ENCODE data around the gene CCNF. TPM values are rescaled to one million over a fixed set of nuclear protein-coding genes. Genes with fewer than 3 reads are reported as not detected.
A peak's percentile ranks its signal among the peaks of the same experiment; 100 is the strongest.
"Not testable (repeated sequence)": the region's sequence is repeated elsewhere in the genome, so short reads cannot be mapped to it uniquely, and the experiment has no call there.

CCNF gene
- 100 to 1,000 TPM; 105 to 110 TPM for total RNA-seq

- H3K27me3 Mint-ChIP-seq (ENCODE audit: low read depth) = no peaks in the 10 kb centered on the region
- peak within 1 kb of the TSS; percentile 93 for H3K27ac Mint-ChIP-seq
- no peaks in the 10 kb centered on the region for H3K9me3 Mint-ChIP-seq (ENCODE audit: insufficient read depth)
- ChIA-PET POLR2A (interaction anchor here (0.7 to 1.9 kb wide), 8 partner anchors 11 to 91 kb away, joined by 3 to 5 read pairs (median 4); partner anchors contain the start of genes AMDHD2 and TEDC2), CTCF (interaction anchor here (1.0 to 3.7 kb wide), 8 partner anchors 12 to 234 kb away, joined by 3 to 20 read pairs (median 5); partner anchors contain the start of genes ABCA3 and TEDC2)
- peaks cover 30% of the 10 kb centered on the region for H3K36me3 Mint-ChIP-seq (ENCODE audit: low read depth)
- peaks cover 41% of the 10 kb centered on the region for H3K4me1 Mint-ChIP-seq (ENCODE audit: low read depth)
- ATAC-seq (peak; percentile 94), DNase-seq (peak; percentile 98)
- peak within 1 kb of the TSS; percentile 99 for H3K4me3 Mint-ChIP-seq
Measured at GRCh38 chr16:2429034-2429770, at the start of gene CCNF. CCNF (plus strand) TSS chr16:2429447; CDS start chr16:2429482, 35 bp downstream.

- ATAC-seq (no peak), DNase-seq (no peak)
- ChIA-PET CTCF (no interaction called here), POLR2A (no interaction called here)
- H3K36me3 Mint-ChIP-seq (ENCODE audit: low read depth) = no peaks in the 10 kb centered on the region
- H3K27me3 Mint-ChIP-seq (ENCODE audit: low read depth) = peaks cover 19% of the 10 kb centered on the region
- H3K4me3 Mint-ChIP-seq = no peak overlapping the region
- peaks cover 4% of the 10 kb centered on the region for H3K4me1 Mint-ChIP-seq (ENCODE audit: low read depth)
- peaks cover 2% of the 10 kb centered on the region for H3K9me3 Mint-ChIP-seq (ENCODE audit: insufficient read depth)
- no peak overlapping the region for H3K27ac Mint-ChIP-seq
Measured at GRCh38 chr16:2383501-2383900, 45.7 kb upstream of the CCNF start.

GRCh38 chr16:2384426-2384825 lies 44.8 kb upstream of the CCNF start:
- ChIA-PET CTCF (interaction anchor here (0.7 kb wide), 1 partner anchor 540 kb away, joined by 3 read pairs; no protein-coding TSS in a partner anchor), POLR2A (interaction anchor here (0.5 kb wide), 1 partner anchor 121 kb away, joined by 3 read pairs; no protein-coding TSS in a partner anchor)
- ATAC-seq = no peak
- no peaks in the 10 kb centered on the region for H3K36me3 Mint-ChIP-seq (ENCODE audit: low read depth)
- no peak for DNase-seq
- peaks cover 4% of the 10 kb centered on the region for H3K9me3 Mint-ChIP-seq (ENCODE audit: insufficient read depth)
- H3K27ac Mint-ChIP-seq = no peak overlapping the region
- H3K4me1 Mint-ChIP-seq (ENCODE audit: low read depth) = peaks cover 4% of the 10 kb centered on the region
- peaks cover 19% of the 10 kb centered on the region for H3K27me3 Mint-ChIP-seq (ENCODE audit: low read depth)
- no peak overlapping the region for H3K4me3 Mint-ChIP-seq

GRCh38 chr16:2385190-2385836 lies 43.9 kb upstream of the CCNF start:
- H3K4me1 Mint-ChIP-seq (ENCODE audit: low read depth) = peaks cover 4% of the 10 kb centered on the region
- peaks cover 4% of the 10 kb centered on the region for H3K9me3 Mint-ChIP-seq (ENCODE audit: insufficient read depth)
- H3K4me3 Mint-ChIP-seq = no peak overlapping the region
- no peak overlapping the region for H3K27ac Mint-ChIP-seq
- ATAC-seq (no peak), DNase-seq (no peak)
- ChIA-PET CTCF (no interaction called here), POLR2A (no interaction called here)
- H3K36me3 Mint-ChIP-seq (ENCODE audit: low read depth) = no peaks in the 10 kb centered on the region
- H3K27me3 Mint-ChIP-seq (ENCODE audit: low read depth) = peaks cover 17% of the 10 kb centered on the region

GRCh38 chr16:2385982-2386381 lies 43.3 kb upstream of the CCNF start:
- ATAC-seq; POLR2A ChIA-PET; H3K4me3 Mint-ChIP-seq; H3K4me1 Mint-ChIP-seq (ENCODE audit: low read depth); DNase-seq; H3K9me3 Mint-ChIP-seq (ENCODE audit: insufficient read depth); CTCF ChIA-PET; H3K27ac Mint-ChIP-seq; H3K36me3 Mint-ChIP-seq (ENCODE audit: low read depth): not testable (repeated sequence)
- H3K27me3 Mint-ChIP-seq (ENCODE audit: low read depth) = peaks cover 17% of the 10 kb centered on the region

- Mint-ChIP-seq H3K4me1 (ENCODE audit: low read depth) (peaks cover 4% of the 10 kb centered on the region), H3K36me3 (ENCODE audit: low read depth) (no peaks in the 10 kb centered on the region), H3K27ac (no peak overlapping the region), H3K27me3 (ENCODE audit: low read depth) (peaks cover 14% of the 10 kb centered on the region), H3K9me3 (ENCODE audit: insufficient read depth) (peaks cover 4% of the 10 kb centered on the region), H3K4me3 (no peak overlapping the region)
- DNase-seq = no peak
- POLR2A ChIA-PET = no interaction called here
- ATAC-seq = no peak
- CTCF ChIA-PET = no interaction called here
Measured at GRCh38 chr16:2386990-2387389, 42.3 kb upstream of the CCNF start.

GRCh38 chr16:2388139-2388874 lies 40.9 kb upstream of the CCNF start:
- H3K4me3 Mint-ChIP-seq = no peak overlapping the region
- peaks cover 4% of the 10 kb centered on the region for H3K9me3 Mint-ChIP-seq (ENCODE audit: insufficient read depth)
- peaks cover 4% of the 10 kb centered on the region for H3K4me1 Mint-ChIP-seq (ENCODE audit: low read depth)
- H3K27ac Mint-ChIP-seq = no peak overlapping the region
- ATAC-seq (no peak), DNase-seq (no peak)
- H3K27me3 Mint-ChIP-seq (ENCODE audit: low read depth) = peaks cover 10% of the 10 kb centered on the region
- ChIA-PET CTCF (interaction anchor here (1.4 kb wide), 1 partner anchor 193 kb away, joined by 3 read pairs; no protein-coding TSS in a partner anchor), POLR2A (no interaction called here)
- H3K36me3 Mint-ChIP-seq (ENCODE audit: low read depth) = no peaks in the 10 kb centered on the region

GRCh38 chr16:2388875-2389433 lies 40.3 kb upstream of the CCNF start:
- ATAC-seq (no peak), DNase-seq (no peak)
- peaks cover 4% of the 10 kb centered on the region for H3K4me1 Mint-ChIP-seq (ENCODE audit: low read depth)
- H3K9me3 Mint-ChIP-seq (ENCODE audit: insufficient read depth) = peaks cover 4% of the 10 kb centered on the region
- H3K27me3 Mint-ChIP-seq (ENCODE audit: low read depth) = peaks cover 10% of the 10 kb centered on the region
- no peaks in the 10 kb centered on the region for H3K36me3 Mint-ChIP-seq (ENCODE audit: low read depth)
- H3K27ac Mint-ChIP-seq = no peak overlapping the region
- ChIA-PET CTCF (interaction anchor here (0.7 to 1.4 kb wide), 2 partner anchors 34 to 194 kb away, joined by 3 read pairs; no protein-coding TSS in a partner anchor), POLR2A (no interaction called here)
- no peak overlapping the region for H3K4me3 Mint-ChIP-seq

- no peak overlapping the region for H3K27ac Mint-ChIP-seq
- CTCF ChIA-PET = interaction anchor here (0.7 kb wide), 1 partner anchor 32 kb away, joined by 3 read pairs; no protein-coding TSS in a partner anchor
- H3K4me3 Mint-ChIP-seq = no peak overlapping the region
- H3K27me3 Mint-ChIP-seq (ENCODE audit: low read depth) = peaks cover 16% of the 10 kb centered on the region
- no peaks in the 10 kb centered on the region for H3K36me3 Mint-ChIP-seq (ENCODE audit: low read depth)
- H3K4me1 Mint-ChIP-seq (ENCODE audit: low read depth) = no peaks in the 10 kb centered on the region
- H3K9me3 Mint-ChIP-seq (ENCODE audit: insufficient read depth) = peaks cover 4% of the 10 kb centered on the region
- POLR2A ChIA-PET = no interaction called here
- ATAC-seq (no peak), DNase-seq (no peak)
Measured at GRCh38 chr16:2392025-2392424, 37.2 kb upstream of the CCNF start.

- DNase-seq = no peak
- no peak overlapping the region for H3K27ac Mint-ChIP-seq
- no peaks in the 10 kb centered on the region for H3K36me3 Mint-ChIP-seq (ENCODE audit: low read depth)
- H3K9me3 Mint-ChIP-seq (ENCODE audit: insufficient read depth) = no peaks in the 10 kb centered on the region
- peaks cover 9% of the 10 kb centered on the region for H3K27me3 Mint-ChIP-seq (ENCODE audit: low read depth)
- ATAC-seq = no peak
- CTCF ChIA-PET = no interaction called here
- H3K4me1 Mint-ChIP-seq (ENCODE audit: low read depth) = no peaks in the 10 kb centered on the region
- no peak overlapping the region for H3K4me3 Mint-ChIP-seq
- POLR2A ChIA-PET = no interaction called here
Measured at GRCh38 chr16:2398520-2398919, 30.7 kb upstream of the CCNF start.

- H3K36me3 Mint-ChIP-seq (ENCODE audit: low read depth) = no peaks in the 10 kb centered on the region
- POLR2A ChIA-PET = no interaction called here
- DNase-seq (no peak), ATAC-seq (no peak)
- H3K4me3 Mint-ChIP-seq = no peak overlapping the region
- no peak overlapping the region for H3K27ac Mint-ChIP-seq
- CTCF ChIA-PET = no interaction called here
- peaks cover 5% of the 10 kb centered on the region for H3K4me1 Mint-ChIP-seq (ENCODE audit: low read depth)
- H3K9me3 Mint-ChIP-seq (ENCODE audit: insufficient read depth) = no peaks in the 10 kb centered on the region
- H3K27me3 Mint-ChIP-seq (ENCODE audit: low read depth) = peaks cover 8% of the 10 kb centered on the region
Measured at GRCh38 chr16:2404099-2404498, 25.1 kb upstream of the CCNF start.

Measured in activated CD8-positive, alpha-beta T cell treated with anti-CD3 and anti-CD28 coated beads, Interleukin-2, amount 10 ng/mL, durations not matched to agents 7 days and 5 days (primary cell).